AG04450 (cell line): ENCODE data around the gene NLGN1. TPM values are rescaled to one million over a fixed set of nuclear protein-coding genes. Genes with fewer than 3 reads are reported as not detected.

Experiments used
- CTCF ChIA-PET: fragments of 300-600, 350-600 bp; formaldehyde crosslinking; extraction: SDS; loops from one replicate; lab custom pipeline; 2022; ENCODE audit warnings: antibody characterized with exemption, inconsistent platforms; lab: Charles Lee
- POLR2A ChIA-PET: fragments of 350-600 bp; formaldehyde crosslinking; extraction: SDS; loops from one replicate; lab custom pipeline; 2021; ENCODE audit warnings: antibody characterized with exemption, inconsistent platforms; lab: Yijun Ruan, JAX
- DNase-seq: peaks from one replicate; pipeline ENCODE4 v3.0.0-alpha.2; 2011; ENCODE audit warnings: low read depth, low spot score
- H3K27ac ChIP-seq: one replicate; pipeline ENCODE4 v1.5.1; 2012; ENCODE audit warnings: low read depth, low read length, control low read depth
- H3K27me3 ChIP-seq: one replicate; pipeline ENCODE4 v1.6.0; 2012; ENCODE audit warnings: low read length; ENCODE audit not compliant: control insufficient read depth, insufficient read depth
- H3K4me3 ChIP-seq: 2 replicates; pipeline ENCODE4 v1.5.1; 2011; ENCODE audit warnings: mild to moderate bottlenecking, low read depth, low read length, control low read depth
- H3K9me3 ChIP-seq: 2 replicates; pipeline ENCODE4 v1.5.1; 2012; ENCODE audit warnings: low read length; ENCODE audit not compliant: control insufficient read depth, insufficient read depth
- polyA plus RNA-seq: library from polyadenylated mRNA; depleted of rRNA; stranded (reverse); fragments of >200 nt; gene quantifications from 2 replicates; pipeline ENCODE4 v1.2.3, GENCODE V29; 2011
- TF ChIP-seq, protein P1 (sequence below): IDR thresholded peaks from 2 replicates; pipeline ENCODE4 v1.5.1; 2011; ENCODE audit warnings: low read depth, low read length, control low read depth, inconsistent platforms

Gene NLGN1
- polyA plus RNA-seq, 1 experiment = 1.7 TPM

- no peaks in the 10 kb centered on the region for H3K27me3 ChIP-seq
- no peak for DNase-seq
- ChIA-PET CTCF (no interaction called here), POLR2A (no interaction called here)
- H3K4me3 ChIP-seq = no peak overlapping the region
- TF ChIP-seq, protein P1, sequence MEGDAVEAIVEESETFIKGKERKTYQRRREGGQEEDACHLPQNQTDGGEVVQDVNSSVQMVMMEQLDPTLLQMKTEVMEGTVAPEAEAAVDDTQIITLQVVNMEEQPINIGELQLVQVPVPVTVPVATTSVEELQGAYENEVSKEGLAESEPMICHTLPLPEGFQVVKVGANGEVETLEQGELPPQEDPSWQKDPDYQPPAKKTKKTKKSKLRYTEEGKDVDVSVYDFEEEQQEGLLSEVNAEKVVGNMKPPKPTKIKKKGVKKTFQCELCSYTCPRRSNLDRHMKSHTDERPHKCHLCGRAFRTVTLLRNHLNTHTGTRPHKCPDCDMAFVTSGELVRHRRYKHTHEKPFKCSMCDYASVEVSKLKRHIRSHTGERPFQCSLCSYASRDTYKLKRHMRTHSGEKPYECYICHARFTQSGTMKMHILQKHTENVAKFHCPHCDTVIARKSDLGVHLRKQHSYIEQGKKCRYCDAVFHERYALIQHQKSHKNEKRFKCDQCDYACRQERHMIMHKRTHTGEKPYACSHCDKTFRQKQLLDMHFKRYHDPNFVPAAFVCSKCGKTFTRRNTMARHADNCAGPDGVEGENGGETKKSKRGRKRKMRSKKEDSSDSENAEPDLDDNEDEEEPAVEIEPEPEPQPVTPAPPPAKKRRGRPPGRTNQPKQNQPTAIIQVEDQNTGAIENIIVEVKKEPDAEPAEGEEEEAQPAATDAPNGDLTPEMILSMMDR = no peak
- no peaks in the 10 kb centered on the region for H3K9me3 ChIP-seq
- H3K27ac ChIP-seq = no peak overlapping the region
Observed at GRCh38 chr3:174100744-174101143, 703.2 kb downstream of the NLGN1 start.

- no peak for DNase-seq
- POLR2A ChIA-PET = no interaction called here
- H3K9me3 ChIP-seq = no peaks in the 10 kb centered on the region
- TF ChIP-seq, protein P1 = no peak
- CTCF ChIA-PET = no interaction called here
- H3K27ac ChIP-seq = no peak overlapping the region
- H3K27me3 ChIP-seq = no peaks in the 10 kb centered on the region
- H3K4me3 ChIP-seq = no peak overlapping the region
Observed at GRCh38 chr3:174101244-174101643, 703.7 kb downstream of the NLGN1 start.

- no peak for DNase-seq
- ChIA-PET CTCF (no interaction called here), POLR2A (no interaction called here)
- Histone ChIP-seq H3K27ac (no peak overlapping the region), H3K9me3 (no peaks in the 10 kb centered on the region), H3K4me3 (no peak overlapping the region), H3K27me3 (no peaks in the 10 kb centered on the region)
- TF ChIP-seq, protein P1 = no peak
Observed at GRCh38 chr3:174102274-174102673, 704.7 kb downstream of the NLGN1 start.

DNA sequence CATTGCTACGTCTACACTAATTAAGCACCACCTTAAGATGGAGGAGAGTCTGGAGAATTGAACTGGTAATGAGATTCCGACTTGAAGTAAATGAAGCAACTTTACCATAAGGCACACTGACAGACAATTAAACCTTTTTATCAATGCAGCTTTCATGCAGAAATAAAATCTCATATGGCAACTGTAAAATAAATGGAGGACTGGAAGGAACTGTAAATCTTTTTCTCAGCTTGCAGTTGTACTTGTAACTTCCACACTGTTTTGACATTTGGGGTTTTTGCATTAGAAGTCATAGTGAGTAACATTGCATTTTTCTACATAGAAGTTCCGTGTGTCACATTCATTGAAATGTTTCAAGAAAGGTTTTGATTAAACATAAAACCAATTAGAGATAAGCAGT is 705.3 kb downstream of the NLGN1 start:
- H3K27ac ChIP-seq = no peak overlapping the region
- CTCF ChIA-PET = no interaction called here
- no peak overlapping the region for H3K4me3 ChIP-seq
- no peaks in the 10 kb centered on the region for H3K9me3 ChIP-seq
- POLR2A ChIA-PET = no interaction called here
- TF ChIP-seq, protein P1 = no peak
- no peaks in the 10 kb centered on the region for H3K27me3 ChIP-seq
- DNase-seq = no peak

DNA sequence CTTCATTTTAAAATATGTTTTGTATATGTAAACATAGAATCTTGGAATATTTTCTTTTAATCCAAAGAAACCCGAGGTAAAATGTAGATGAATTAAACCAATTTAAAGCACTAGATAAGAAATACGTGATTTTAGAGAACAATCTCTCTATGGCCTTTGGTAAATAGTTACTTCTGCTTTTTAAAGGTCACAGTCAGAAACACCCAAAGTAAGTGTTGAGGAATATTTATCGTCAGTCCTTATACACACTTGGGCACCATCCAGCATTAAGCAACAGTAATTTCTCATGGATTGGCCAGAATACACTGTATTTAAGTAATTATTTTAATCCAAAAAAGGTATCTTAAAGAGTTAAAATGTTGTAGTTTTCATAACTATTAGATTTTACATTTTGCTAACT is 713.2 kb downstream of the NLGN1 start:
- TF ChIP-seq, protein P1 = no peak
- CTCF ChIA-PET = no interaction called here
- POLR2A ChIA-PET = no interaction called here

More for the DNA sequence above, 713.2 kb downstream of the NLGN1 start:
- no peaks in the 10 kb centered on the region for H3K9me3 ChIP-seq
- no peak overlapping the region for H3K4me3 ChIP-seq
- no peak for DNase-seq
- no peaks in the 10 kb centered on the region for H3K27me3 ChIP-seq
- H3K27ac ChIP-seq = no peak overlapping the region
